KBM-7 (cell line): ENCODE results near the gene MTHFD2L.

Source experiments
- DNase-seq: peaks from one replicate; pipeline ENCODE4 v3.0.0-alpha.2; 2015
- in situ Hi-C: fragments of 300-500 bp; cut with MboI; formaldehyde crosslinking; loops from 2 replicates; pipeline ENCODE4 v1.14.3; 2020; ENCODE audit warnings: low sequenced_read_pairs, low pct_unique_long_range_greater_than_20kb, mixed read lengths

The MTHFD2L gene

GRCh38 chr4:74223801-74224200 is 65.9 kb downstream of the MTHFD2L start:
- DNase-seq = no peak
- in situ Hi-C loops = no loop called here

DNA sequence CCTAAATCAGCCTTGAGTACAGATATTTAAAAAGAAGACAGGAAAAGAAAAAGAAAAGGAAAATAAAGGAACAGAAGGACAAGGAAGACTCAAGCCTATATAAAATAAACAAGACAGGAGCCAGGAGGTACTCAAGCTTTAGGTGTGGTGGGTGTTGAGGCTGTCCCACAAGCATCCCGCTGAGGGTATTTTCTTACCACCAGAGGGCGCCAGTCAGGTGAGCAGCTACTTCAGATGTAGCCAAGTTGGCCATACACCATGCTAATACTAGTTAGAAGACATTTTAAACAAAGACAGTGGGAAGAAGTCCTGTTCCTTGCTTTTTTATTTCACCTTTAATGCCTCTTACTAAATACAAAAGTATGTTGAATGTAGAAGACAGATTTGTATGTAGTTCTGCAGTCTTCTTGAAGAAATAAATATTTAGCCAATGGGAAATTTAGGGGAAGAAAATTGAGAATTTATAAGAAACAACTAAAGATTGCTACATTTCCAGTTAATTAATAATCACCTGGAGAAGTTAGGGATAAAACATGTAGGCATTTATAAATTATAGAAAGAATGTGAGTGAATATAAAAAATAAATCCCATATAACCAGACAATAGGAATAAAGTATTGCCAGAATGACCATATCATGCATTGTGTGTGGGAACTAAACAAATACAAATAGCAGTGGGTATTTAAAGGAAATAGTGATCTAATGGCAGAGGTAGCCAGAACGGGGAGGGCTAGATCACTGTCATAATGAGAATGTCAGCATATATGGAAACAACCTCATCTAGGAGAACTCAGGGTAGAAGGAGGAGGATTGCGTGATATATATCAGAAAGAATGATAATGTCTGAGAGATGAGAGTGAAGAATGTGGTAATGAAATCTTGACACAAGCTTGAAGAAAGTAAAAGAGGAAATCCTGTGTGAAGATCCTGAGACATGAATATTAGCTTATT is 71.0 kb downstream of the MTHFD2L start:
- peak; percentile 86 for DNase-seq
- in situ Hi-C loops = no loop called here

DNA sequence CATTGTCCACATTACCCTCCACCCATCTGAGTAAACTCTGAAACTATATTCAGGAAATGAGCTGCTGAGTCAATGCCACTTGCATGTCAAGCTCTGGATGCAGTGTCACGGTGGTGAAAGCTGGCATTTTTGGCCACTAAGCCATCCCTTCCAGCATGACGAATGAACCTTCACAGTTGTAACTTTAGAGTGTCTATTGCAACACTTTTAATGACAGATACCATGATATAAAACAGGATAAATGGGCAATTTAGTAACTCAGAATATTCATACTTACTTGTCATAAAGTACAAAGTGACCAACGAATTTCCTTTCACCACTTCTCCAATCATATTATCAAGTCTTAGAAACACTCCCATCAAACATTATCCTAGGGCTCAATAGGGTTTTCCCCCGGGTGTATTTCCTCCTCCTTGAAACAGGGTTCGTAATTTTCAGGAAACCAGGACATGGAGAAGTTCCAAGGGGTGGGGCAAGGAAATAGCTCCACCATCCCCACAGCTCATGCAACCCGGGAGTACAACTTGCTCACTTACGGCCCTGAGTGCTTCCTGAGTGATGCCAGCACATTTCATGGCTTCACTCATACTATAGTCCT is 73.1 kb downstream of the MTHFD2L start:
- peak; percentile 71 for DNase-seq

DNA sequence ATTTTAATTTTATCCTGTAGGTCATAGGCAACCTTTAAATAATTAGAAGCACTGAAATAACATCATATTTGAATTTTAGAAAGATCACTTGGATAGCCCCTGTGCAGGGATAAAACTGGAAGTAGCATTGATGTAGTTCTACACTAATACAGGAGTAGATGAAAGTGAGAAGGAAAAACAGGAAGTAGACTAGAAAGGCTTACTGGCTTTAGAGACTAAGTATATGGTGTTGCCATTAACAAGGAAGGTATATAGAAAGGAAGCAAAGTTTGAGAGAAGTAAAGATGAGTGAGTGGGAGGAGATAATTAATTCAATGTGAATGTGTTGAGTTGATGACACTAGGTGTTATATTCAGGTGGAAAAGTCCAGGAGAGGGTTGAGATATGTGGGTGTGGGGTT is 77.2 kb downstream of the MTHFD2L start:
- peak; percentile 46 for DNase-seq
- in situ Hi-C loops = no loop called here

More for the DNA sequence above, 73.1 kb downstream of the MTHFD2L start:
- in situ Hi-C loops = no loop called here

DNA sequence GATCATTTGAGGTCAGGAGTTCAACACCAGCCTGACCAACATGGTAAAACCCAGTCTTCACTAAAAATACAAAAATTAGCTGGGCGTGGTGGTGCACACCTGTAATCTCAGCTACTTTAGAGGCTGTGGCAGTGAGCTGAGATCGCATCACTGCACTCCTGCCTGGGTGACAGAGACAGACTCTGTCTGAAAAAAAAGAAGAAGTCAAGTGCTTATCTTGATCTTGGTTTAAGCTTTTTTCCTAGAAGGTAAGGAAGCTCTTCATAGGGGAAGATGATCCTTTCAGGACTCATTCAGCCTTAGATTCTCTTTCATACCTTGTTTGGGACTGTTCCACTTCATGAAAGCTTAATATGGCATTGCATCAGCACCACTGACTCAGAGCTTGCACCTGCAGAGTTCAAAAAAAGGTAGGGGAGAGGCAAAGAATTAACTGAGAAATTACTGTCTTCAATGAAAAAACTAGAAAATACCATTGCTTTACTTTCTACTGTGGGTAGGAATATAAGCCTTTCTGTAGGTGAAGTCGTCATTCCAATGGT is 79.6 kb downstream of the MTHFD2L start:
- DNase-seq = peak; percentile 48
- in situ Hi-C loops = no loop called here

DNA sequence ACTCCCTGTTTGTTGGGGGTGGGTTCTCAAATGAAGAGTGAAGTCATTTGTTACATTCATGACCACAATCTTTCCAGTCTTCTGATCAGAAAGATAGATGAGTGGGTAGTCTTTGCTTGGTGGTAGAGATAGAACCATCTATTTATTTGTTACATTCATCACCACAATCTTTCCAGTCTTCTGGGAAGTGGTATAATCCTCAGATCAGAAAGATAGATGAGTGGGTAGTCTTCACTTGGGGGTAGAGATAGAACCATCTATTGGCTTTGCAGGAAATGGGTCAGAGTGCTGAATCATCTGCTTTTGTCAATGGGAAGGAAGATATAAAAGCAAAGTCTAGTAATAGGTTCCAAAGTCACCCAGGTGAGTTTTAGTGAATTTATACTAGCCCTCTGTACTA is 86.1 kb downstream of the MTHFD2L start:
- in situ Hi-C loops = no loop called here
- DNase-seq = no peak

DNA sequence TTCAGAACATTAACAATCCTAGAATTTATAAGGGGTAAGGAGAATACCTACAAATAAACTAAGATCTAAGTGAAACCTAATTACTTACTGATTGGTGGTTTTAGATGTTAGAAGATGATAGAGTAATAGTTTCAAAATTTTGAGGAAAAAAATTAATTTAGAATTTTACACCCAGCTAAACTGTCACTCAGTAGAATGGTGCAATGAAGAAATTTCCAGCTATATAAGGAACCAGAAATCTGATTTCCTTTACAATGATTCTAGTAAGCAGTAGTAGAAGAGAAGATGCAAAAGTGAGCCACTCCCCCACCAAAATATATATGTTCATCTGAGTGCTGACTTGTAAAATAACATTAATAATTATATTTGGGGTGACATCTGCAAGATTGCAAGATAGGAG is 95.0 kb downstream of the MTHFD2L start:
- in situ Hi-C loops = no loop called here
- no peak for DNase-seq

GRCh38 chr4:74254386-74254785 is 96.5 kb downstream of the MTHFD2L start:
- DNase-seq = no peak
- in situ Hi-C loops = no loop called here

DNA sequence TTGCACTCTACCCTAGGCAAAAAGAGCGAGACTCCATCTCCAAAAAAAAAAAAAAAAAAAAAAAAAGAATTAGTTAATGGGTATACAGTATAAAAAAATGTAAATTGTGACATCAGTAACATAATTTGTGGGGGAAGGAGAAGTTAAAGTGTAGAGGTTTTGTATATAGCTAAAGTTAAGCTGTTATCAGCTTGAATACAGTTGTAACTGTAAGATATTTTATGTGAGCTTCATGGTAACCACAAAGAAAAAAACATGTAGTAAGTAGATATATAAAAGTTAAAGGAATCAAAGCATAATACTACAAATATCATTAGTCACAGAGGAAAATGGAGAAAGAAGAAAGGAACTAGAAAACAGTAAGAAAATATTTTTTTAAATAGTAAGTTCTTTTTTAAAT is 97.2 kb downstream of the MTHFD2L start:
- no peak for DNase-seq
- in situ Hi-C loops = no loop called here

DNA sequence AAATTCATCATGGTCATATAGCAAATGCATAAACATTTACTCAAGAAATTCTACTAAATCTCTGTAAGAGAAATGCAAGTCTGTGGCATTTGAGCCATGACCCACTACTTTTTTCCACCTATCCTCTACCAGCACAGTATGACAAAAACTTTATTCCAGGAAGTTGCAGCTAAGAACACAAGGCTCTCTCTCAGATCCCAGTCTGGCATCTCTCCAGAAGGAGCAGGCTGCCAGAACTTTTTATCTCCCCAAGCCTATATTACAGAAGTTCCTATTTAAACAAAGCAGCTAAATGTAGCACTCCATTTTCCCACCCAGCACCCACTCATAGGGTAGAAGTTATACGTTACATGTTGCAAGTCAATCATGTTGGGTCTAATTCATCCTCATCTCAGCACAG is 101.0 kb downstream of the MTHFD2L start:
- DNase-seq = no peak
- in situ Hi-C loops = no loop called here

DNA sequence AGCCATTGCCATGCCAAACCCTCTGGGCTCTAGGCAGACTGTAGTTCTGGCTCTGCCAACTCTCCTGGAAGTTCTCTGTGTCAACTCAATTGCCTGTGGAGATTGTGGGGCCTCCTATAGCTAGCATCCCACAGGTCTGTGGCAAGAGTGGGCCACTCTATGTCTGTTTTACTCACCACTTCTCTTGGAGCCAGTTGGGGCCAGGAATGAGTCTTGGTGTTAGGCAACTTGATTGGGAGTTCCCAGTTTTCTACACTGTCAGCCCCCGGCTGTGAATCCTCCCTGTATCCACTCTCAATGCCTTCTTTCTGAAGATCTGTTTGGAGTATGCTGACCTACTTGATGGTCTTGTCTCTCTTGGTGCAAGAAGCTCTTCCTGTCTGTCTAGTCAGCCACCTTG is 102.1 kb downstream of the MTHFD2L start:
- no peak for DNase-seq

GRCh38 chr4:74262522-74262921 is 104.6 kb downstream of the MTHFD2L start:
- in situ Hi-C loops = no loop called here
- no peak for DNase-seq

More for the DNA sequence above, 102.1 kb downstream of the MTHFD2L start:
- in situ Hi-C loops = no loop called here

DNA sequence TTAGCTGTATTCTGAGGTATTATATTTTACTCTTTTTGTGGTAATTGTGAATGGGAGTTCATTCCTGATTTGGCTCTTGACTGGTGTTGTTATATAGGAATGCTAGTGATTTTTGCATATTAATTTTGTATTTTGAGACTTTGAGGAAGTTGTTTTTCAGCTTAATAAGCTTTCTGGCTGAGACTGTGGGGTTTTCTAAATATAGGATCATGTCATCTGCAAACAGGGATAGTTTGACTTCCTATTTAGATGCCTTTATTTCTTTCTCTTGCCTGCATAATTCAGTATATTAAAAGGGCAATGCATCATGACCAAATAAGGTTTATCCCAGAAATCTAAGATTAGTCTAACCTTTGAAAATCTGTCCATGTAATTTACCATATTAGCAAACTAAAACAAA is 105.6 kb downstream of the MTHFD2L start:
- DNase-seq = no peak
- in situ Hi-C loops = no loop called here

DNA sequence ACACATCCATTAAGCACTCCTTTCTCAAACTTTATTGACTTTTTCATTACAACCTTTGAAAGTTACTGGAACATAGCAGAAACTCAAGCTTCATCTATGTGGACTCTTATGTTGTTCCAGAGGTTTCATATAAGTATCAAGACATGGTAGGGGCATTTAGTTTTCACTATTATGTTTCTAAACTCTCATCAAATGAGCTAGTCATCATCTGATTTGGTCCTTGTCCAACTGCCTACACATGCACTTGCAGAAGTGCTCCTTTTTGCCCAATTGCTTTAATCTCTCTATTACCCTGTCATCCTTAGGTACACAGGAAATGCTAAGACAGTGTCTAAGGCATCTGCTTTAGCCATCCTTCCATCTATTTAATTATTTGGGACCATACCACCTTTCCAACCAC is 108.2 kb downstream of the MTHFD2L start:
- DNase-seq = no peak
- in situ Hi-C loops = no loop called here

GRCh38 chr4:74267998-74268606 is 110.2 kb downstream of the MTHFD2L start:
- in situ Hi-C loops = no loop called here
- DNase-seq = no peak

- in situ Hi-C loops = no loop called here
- DNase-seq = no peak
These were observed 110.7 kb downstream of the MTHFD2L start for GRCh38 chr4:74268643-74269042.

GRCh38 chr4:74278490-74278889 is 120.6 kb downstream of the MTHFD2L start:
- no peak for DNase-seq

GRCh38 chr4:74279716-74280115 is 121.8 kb downstream of the MTHFD2L start:
- in situ Hi-C loops = no loop called here
- no peak for DNase-seq

More at GRCh38 chr4:74278490-74278889, 120.6 kb downstream of the MTHFD2L start:
- in situ Hi-C loops = no loop called here

DNA sequence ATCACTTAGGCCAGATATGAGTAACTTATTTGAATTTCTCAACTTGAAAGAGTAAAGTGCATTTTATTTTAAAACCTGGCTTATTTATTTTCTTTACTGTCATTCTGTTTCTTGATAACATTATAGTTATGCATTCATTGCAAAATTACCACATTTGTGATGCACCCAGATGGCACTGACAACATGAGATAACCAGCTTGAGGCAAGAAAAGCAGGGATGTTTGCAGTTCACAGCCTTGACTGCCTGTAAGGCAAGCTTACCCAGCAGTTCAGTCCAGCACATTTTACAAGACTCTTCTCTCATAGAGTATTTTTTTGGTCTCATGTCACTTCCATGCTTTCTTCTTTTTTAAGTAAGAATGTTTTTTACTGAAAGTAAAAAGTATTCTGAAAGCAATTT is 125.0 kb downstream of the MTHFD2L start:
- no peak for DNase-seq

GRCh38 chr4:74283614-74284013 is 125.7 kb downstream of the MTHFD2L start:
- in situ Hi-C loops = no loop called here
- DNase-seq = no peak

More for the DNA sequence above, 125.0 kb downstream of the MTHFD2L start:
- in situ Hi-C loops = no loop called here
